ENCODE measurements around the gene SNAPC4. TPM values are rescaled to one million over a fixed set of nuclear protein-coding genes. Genes with fewer than 3 reads are reported as not detected.

SNAPC4 gene
- total and polyA plus RNA-seq, 9 of the 15 experiments (the other 6 are each of a cell fraction or from before 2014, with no cell fraction given) = 0.21 to 21.8 (median 8.8) TPM

DNA sequence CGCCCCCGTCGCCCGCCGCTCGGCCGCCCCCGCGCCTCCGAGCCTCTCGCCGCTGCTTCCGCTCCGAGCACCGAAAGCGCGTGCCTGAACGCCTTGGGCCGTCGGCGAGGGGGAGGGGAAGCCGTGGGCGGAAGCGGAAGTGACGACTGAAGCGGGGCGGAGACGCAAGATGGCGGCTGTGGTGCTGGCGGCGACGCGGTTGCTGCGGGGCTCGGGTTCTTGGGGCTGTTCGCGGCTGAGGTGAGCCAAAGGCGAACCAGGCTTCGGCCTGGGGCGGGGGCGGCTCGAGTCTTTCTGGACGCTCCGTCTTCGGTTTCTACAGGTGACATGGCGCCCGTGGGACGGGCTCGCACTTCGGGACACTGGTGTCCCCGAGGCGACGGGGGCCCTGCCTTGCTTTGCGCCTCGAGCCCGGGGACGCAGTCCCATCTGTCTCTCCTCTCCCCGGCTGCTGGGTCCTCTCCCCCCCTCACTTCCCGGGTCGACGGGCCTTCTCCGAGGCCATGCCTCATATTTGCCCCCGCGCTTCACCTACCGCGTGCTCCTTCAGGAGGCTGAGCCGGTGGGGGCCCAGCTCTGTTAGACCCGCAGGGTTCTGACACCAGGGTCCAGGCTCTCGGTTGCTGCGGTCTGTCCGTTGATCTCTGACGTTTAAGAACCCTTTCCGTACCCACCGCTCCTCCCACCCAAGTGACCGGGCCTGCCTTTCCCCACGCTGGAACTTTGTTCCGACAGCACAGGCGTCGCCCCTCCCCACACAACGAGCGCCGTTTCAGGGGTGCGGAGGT lies 10.7 kb upstream of the SNAPC4 start, which contains the start of the genes ENTR1 and PMPCA (continued):
- TF ChIP-seq, protein P1, sequence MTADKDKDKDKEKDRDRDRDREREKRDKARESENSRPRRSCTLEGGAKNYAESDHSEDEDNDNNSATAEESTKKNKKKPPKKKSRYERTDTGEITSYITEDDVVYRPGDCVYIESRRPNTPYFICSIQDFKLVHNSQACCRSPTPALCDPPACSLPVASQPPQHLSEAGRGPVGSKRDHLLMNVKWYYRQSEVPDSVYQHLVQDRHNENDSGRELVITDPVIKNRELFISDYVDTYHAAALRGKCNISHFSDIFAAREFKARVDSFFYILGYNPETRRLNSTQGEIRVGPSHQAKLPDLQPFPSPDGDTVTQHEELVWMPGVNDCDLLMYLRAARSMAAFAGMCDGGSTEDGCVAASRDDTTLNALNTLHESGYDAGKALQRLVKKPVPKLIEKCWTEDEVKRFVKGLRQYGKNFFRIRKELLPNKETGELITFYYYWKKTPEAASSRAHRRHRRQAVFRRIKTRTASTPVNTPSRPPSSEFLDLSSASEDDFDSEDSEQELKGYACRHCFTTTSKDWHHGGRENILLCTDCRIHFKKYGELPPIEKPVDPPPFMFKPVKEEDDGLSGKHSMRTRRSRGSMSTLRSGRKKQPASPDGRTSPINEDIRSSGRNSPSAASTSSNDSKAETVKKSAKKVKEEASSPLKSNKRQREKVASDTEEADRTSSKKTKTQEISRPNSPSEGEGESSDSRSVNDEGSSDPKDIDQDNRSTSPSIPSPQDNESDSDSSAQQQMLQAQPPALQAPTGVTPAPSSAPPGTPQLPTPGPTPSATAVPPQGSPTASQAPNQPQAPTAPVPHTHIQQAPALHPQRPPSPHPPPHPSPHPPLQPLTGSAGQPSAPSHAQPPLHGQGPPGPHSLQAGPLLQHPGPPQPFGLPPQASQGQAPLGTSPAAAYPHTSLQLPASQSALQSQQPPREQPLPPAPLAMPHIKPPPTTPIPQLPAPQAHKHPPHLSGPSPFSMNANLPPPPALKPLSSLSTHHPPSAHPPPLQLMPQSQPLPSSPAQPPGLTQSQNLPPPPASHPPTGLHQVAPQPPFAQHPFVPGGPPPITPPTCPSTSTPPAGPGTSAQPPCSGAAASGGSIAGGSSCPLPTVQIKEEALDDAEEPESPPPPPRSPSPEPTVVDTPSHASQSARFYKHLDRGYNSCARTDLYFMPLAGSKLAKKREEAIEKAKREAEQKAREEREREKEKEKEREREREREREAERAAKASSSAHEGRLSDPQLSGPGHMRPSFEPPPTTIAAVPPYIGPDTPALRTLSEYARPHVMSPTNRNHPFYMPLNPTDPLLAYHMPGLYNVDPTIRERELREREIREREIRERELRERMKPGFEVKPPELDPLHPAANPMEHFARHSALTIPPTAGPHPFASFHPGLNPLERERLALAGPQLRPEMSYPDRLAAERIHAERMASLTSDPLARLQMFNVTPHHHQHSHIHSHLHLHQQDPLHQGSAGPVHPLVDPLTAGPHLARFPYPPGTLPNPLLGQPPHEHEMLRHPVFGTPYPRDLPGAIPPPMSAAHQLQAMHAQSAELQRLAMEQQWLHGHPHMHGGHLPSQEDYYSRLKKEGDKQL (CRISPR knock-in tag; IDR thresholded peaks at IDR 0.05; ENCODE audit: borderline replicate concordance) = no peak
- no peak for TF ChIP-seq KDM2B (CRISPR knock-in tag; IDR thresholded peaks at IDR 0.05)
- TF ChIP-seq, protein P2, sequence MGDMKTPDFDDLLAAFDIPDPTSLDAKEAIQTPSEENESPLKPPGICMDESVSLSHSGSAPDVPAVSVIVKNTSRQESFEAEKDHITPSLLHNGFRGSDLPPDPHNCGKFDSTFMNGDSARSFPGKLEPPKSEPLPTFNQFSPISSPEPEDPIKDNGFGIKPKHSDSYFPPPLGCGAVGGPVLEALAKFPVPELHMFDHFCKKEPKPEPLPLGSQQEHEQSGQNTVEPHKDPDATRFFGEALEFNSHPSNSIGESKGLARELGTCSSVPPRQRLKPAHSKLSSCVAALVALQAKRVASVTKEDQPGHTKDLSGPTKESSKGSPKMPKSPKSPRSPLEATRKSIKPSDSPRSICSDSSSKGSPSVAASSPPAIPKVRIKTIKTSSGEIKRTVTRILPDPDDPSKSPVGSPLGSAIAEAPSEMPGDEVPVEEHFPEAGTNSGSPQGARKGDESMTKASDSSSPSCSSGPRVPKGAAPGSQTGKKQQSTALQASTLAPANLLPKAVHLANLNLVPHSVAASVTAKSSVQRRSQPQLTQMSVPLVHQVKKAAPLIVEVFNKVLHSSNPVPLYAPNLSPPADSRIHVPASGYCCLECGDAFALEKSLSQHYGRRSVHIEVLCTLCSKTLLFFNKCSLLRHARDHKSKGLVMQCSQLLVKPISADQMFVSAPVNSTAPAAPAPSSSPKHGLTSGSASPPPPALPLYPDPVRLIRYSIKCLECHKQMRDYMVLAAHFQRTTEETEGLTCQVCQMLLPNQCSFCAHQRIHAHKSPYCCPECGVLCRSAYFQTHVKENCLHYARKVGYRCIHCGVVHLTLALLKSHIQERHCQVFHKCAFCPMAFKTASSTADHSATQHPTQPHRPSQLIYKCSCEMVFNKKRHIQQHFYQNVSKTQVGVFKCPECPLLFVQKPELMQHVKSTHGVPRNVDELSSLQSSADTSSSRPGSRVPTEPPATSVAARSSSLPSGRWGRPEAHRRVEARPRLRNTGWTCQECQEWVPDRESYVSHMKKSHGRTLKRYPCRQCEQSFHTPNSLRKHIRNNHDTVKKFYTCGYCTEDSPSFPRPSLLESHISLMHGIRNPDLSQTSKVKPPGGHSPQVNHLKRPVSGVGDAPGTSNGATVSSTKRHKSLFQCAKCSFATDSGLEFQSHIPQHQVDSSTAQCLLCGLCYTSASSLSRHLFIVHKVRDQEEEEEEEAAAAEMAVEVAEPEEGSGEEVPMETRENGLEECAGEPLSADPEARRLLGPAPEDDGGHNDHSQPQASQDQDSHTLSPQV (IDR thresholded peaks at IDR 0.05) = no peak
- TF ChIP-seq, protein P3, sequence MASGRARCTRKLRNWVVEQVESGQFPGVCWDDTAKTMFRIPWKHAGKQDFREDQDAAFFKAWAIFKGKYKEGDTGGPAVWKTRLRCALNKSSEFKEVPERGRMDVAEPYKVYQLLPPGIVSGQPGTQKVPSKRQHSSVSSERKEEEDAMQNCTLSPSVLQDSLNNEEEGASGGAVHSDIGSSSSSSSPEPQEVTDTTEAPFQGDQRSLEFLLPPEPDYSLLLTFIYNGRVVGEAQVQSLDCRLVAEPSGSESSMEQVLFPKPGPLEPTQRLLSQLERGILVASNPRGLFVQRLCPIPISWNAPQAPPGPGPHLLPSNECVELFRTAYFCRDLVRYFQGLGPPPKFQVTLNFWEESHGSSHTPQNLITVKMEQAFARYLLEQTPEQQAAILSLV (tag; IDR thresholded peaks at IDR 0.05) = no peak
- TF ChIP-seq, protein P4, sequence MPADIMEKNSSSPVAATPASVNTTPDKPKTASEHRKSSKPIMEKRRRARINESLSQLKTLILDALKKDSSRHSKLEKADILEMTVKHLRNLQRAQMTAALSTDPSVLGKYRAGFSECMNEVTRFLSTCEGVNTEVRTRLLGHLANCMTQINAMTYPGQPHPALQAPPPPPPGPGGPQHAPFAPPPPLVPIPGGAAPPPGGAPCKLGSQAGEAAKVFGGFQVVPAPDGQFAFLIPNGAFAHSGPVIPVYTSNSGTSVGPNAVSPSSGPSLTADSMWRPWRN (IDR thresholded peaks at IDR 0.05; ENCODE audit: low read depth) = no peak
- TF ChIP-seq ZNF75A (CRISPR knock-in tag; IDR thresholded peaks at IDR 0.05) = no peak
- TF ChIP-seq, protein P5, sequence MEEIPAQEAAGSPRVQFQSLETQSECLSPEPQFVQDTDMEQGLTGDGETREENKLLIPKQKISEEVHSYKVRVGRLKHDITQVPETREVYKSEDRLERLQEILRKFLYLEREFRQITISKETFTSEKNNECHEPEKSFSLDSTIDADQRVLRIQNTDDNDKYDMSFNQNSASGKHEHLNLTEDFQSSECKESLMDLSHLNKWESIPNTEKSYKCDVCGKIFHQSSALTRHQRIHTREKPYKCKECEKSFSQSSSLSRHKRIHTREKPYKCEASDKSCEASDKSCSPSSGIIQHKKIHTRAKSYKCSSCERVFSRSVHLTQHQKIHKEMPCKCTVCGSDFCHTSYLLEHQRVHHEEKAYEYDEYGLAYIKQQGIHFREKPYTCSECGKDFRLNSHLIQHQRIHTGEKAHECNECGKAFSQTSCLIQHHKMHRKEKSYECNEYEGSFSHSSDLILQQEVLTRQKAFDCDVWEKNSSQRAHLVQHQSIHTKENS (CRISPR knock-in tag; IDR thresholded peaks at IDR 0.05) = no peak
- no peak for TF ChIP-seq CBFA2T2 (conservative IDR thresholded peaks at IDR 0.05)
- TF ChIP-seq ARID1B (IDR thresholded peaks at IDR 0.05) = 0 out of 2 replicates have a peak, but pooled peaks have one; percentile 6
- no peak for TF ChIP-seq BRCA1 (IDR thresholded peaks at IDR 0.05)
- TF ChIP-seq BRCA1 (CRISPR knock-in tag; IDR thresholded peaks at IDR 0.05) = no peak
- no peak for TF ChIP-seq FUS (optimal IDR thresholded peaks at IDR 0.05; ENCODE audit: low read depth, low read length)
- TF ChIP-seq, protein P6, sequence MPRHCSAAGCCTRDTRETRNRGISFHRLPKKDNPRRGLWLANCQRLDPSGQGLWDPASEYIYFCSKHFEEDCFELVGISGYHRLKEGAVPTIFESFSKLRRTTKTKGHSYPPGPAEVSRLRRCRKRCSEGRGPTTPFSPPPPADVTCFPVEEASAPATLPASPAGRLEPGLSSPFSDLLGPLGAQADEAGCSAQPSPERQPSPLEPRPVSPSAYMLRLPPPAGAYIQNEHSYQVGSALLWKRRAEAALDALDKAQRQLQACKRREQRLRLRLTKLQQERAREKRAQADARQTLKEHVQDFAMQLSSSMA (CRISPR knock-in tag; IDR thresholded peaks at IDR 0.05) = 0 out of 2 replicates have a peak, but pooled peaks have one; percentile 17
